IMR-90 (cell line): Measurements from ENCODE around the gene OR4E2. TPM values are rescaled to one million over a fixed set of nuclear protein-coding genes. Genes with fewer than 3 reads are reported as not detected.

Experiments used
- ATAC-seq: fragments of 200-7000 bp; cut with Tn5 transposase; 2 replicates; pipeline ENCODE4 v1.9.1; 2020; ENCODE audit warnings: low read depth, mild to moderate bottlenecking, moderate library complexity
- BruUV-seq: library from RNA; stranded (reverse); fragments of 400-500 nt; replicated peaks from 2 replicates; lab custom pipeline; 2021; lab: Mats Ljungman, UMichigan
- CTCF ChIA-PET: fragments of 300-600 bp; formaldehyde crosslinking; extraction: SDS; loops from one replicate; lab custom pipeline; 2021; ENCODE audit warnings: antibody characterized with exemption; lab: Yijun Ruan, JAX
- POLR2A ChIA-PET: fragments of 300-600 bp; sonication (Branson Sonifier 250); formaldehyde crosslinking; loops from one replicate; lab custom pipeline; 2022; ENCODE audit warnings: antibody characterized with exemption; ENCODE audit not compliant: unreplicated experiment; lab: Charles Lee
- DNase-seq: peaks from one replicate; pipeline ENCODE4 v3.0.0; 2013
- H2AFZ ChIP-seq: replicated peaks from 2 replicates; pipeline ENCODE3; 2013; ENCODE audit warnings: low read length, mild to moderate bottlenecking; ENCODE audit not compliant: poor library complexity
- H2AK5ac ChIP-seq: 2 replicates; pipeline ENCODE4 v1.6.1; 2013; ENCODE audit warnings: low read depth, low read length, inconsistent platforms
- H2AK9ac ChIP-seq: replicated peaks from 2 replicates; pipeline ENCODE3; 2013; ENCODE audit warnings: mild to moderate bottlenecking, low read depth, low read length, moderate library complexity; ENCODE audit not compliant: poor library complexity
- H2BK120ac ChIP-seq: 2 replicates; pipeline ENCODE4 v1.6.1; 2013; ENCODE audit warnings: low read depth, low read length, inconsistent platforms
- H2BK15ac ChIP-seq: 3 replicates; pipeline ENCODE4 v1.6.1; 2013; ENCODE audit warnings: low read depth, low read length, inconsistent platforms
- H2BK20ac ChIP-seq: 2 replicates; pipeline ENCODE4 v1.6.1; 2013; ENCODE audit warnings: low read depth, mild to moderate bottlenecking, inconsistent platforms, low read length, moderate library complexity
- H2BK5ac ChIP-seq: 2 replicates; pipeline ENCODE4 v1.6.1; 2013; ENCODE audit warnings: mild to moderate bottlenecking, low read depth, low read length, inconsistent platforms; ENCODE audit not compliant: poor library complexity, severe bottlenecking
- H3K14ac ChIP-seq: replicated peaks from 2 replicates; pipeline ENCODE4 v1.6.1; 2013; ENCODE audit warnings: low read depth, low read length, inconsistent platforms
- H3K18ac ChIP-seq: 2 replicates; pipeline ENCODE4 v1.6.1; 2013; ENCODE audit warnings: low read depth, low read length, control low read depth
- H3K23ac ChIP-seq: 2 replicates; pipeline ENCODE4 v1.6.1; 2013; ENCODE audit warnings: low read depth, low read length, inconsistent platforms
- H3K27ac ChIP-seq: 2 replicates; pipeline ENCODE4 v1.5.1; 2013; ENCODE audit warnings: mild to moderate bottlenecking, control low read depth, low read length; ENCODE audit not compliant: insufficient read depth
- H3K27me3 ChIP-seq: 2 replicates; pipeline ENCODE4 v1.6.1; 2013; ENCODE audit warnings: low read length; ENCODE audit not compliant: control insufficient read depth, insufficient read depth
- H3K36me3 ChIP-seq: 2 replicates; pipeline ENCODE4 v1.6.1; 2013; ENCODE audit warnings: low read length, mixed read lengths; ENCODE audit not compliant: control insufficient read depth, insufficient read depth
- H3K4ac ChIP-seq: 2 replicates; pipeline ENCODE4 v1.6.1; 2013; ENCODE audit warnings: low read depth, low read length, inconsistent platforms
- H3K4me1 ChIP-seq: 2 replicates; pipeline ENCODE4 v1.6.1; 2013; ENCODE audit warnings: low read length, mixed read lengths; ENCODE audit not compliant: control insufficient read depth, insufficient read depth
- H3K4me2 ChIP-seq: 2 replicates; pipeline ENCODE4 v1.6.1; 2013; ENCODE audit warnings: low read depth, mild to moderate bottlenecking, control low read depth, low read length, moderate library complexity
- H3K4me3 ChIP-seq: 2 replicates; pipeline ENCODE4 v1.5.1; 2013; ENCODE audit warnings: low read depth, mild to moderate bottlenecking, control low read depth, low read length, moderate library complexity; ENCODE audit not compliant: insufficient read depth
- H3K56ac ChIP-seq: 2 replicates; pipeline ENCODE4 v1.6.1; 2013; ENCODE audit warnings: low read length, inconsistent platforms; ENCODE audit not compliant: insufficient read depth; ENCODE audit errors: extremely low read depth
- H3K79me1 ChIP-seq, 2 experiments: 2 replicates each; pipeline ENCODE4 v1.6.1; 2013; ENCODE audit warnings: low read length in 2 of 2, inconsistent platforms in 1 of 2, low read depth in 1 of 2
- H3K9ac ChIP-seq: 2 replicates; pipeline ENCODE4 v1.6.1; 2013; ENCODE audit warnings: low read depth, low read length, control low read depth
- H3K9me1 ChIP-seq: 2 replicates; pipeline ENCODE4 v1.6.1; 2013; ENCODE audit warnings: low read length, inconsistent platforms; ENCODE audit not compliant: insufficient read depth
- H3K9me3 ChIP-seq: 2 replicates; pipeline ENCODE4 v1.6.1; 2013; ENCODE audit warnings: low read length; ENCODE audit not compliant: control insufficient read depth, insufficient read depth
- H4K20me1 ChIP-seq: 2 replicates; pipeline ENCODE4 v1.6.1; 2013; ENCODE audit warnings: low read length, inconsistent platforms; ENCODE audit not compliant: insufficient read depth
- H4K5ac ChIP-seq: 2 replicates; pipeline ENCODE4 v1.6.1; 2013; ENCODE audit warnings: mild to moderate bottlenecking, low read depth, low read length, control low read depth
- H4K8ac ChIP-seq, 2 experiments: 2 replicates each; pipeline ENCODE4 v1.6.1; 2013; ENCODE audit warnings: low read depth in 2 of 2, low read length in 2 of 2, control low read depth in 1 of 2, inconsistent platforms in 1 of 2
- H4K91ac ChIP-seq: 2 replicates; pipeline ENCODE4 v1.6.1; 2013; ENCODE audit warnings: low read depth, low read length, inconsistent platforms; ENCODE audit not compliant: insufficient read depth
- CEBPB ChIP-seq: IDR thresholded peaks from 2 replicates; pipeline ENCODE4 v1.6.1; 2012; ENCODE audit warnings: low read depth, low read length, improper control_type of control experiment
- CHD1 ChIP-seq: IDR thresholded peaks from 2 replicates; pipeline ENCODE4 v1.6.1; 2012; ENCODE audit warnings: low read depth, low read length, improper control_type of control experiment
- FOS ChIP-seq: fragments of 150-350 bp; IDR thresholded peaks from 2 replicates; pipeline ENCODE4 v1.6.1; 2016; ENCODE audit warnings: low read depth, low read length
- MAFK ChIP-seq: IDR thresholded peaks from 2 replicates; pipeline ENCODE4 v1.6.1; 2012; ENCODE audit warnings: low read depth, low read length, improper control_type of control experiment
- NFE2L2 ChIP-seq: fragments of 150-350 bp; IDR thresholded peaks from 2 replicates; pipeline ENCODE4 v1.6.1; 2016; ENCODE audit warnings: low read depth, mild to moderate bottlenecking, low read length
- POLR2A ChIP-seq: IDR thresholded peaks from 2 replicates; pipeline ENCODE4 v1.6.1; 2012; ENCODE audit warnings: mild to moderate bottlenecking, low read depth, low read length
- RAD21 ChIP-seq: IDR thresholded peaks from 2 replicates; pipeline ENCODE4 v1.6.1; 2012; ENCODE audit warnings: low read length, improper control_type of control experiment
- RFX5 ChIP-seq: IDR thresholded peaks from 2 replicates; pipeline ENCODE4 v1.8.0; 2012; ENCODE audit warnings: low read depth, mild to moderate bottlenecking, low read length, moderate library complexity
- SMC3 ChIP-seq: fragments of 150-350 bp; IDR thresholded peaks from 2 replicates; pipeline ENCODE4 v1.6.1; 2016; ENCODE audit warnings: low read depth, mild to moderate bottlenecking, antibody characterized with exemption, low read length, moderate library complexity
- WGBS, 2 experiments: methylation state at CpG; one replicate each; pipeline versions ENCODE4 v1.1.5 to v1.1.7; 2013; ENCODE audit warnings: missing lambda C conversion rate in 2 of 2; ENCODE audit not compliant: insufficient read length in 1 of 2; ENCODE audit errors: extremely low coverage in 2 of 2; 5-methylcytosine and 5-hydroxymethylcytosine counted together
- dilution Hi-C: fragments of 300-500 bp; cut with HindIII; formaldehyde crosslinking; loops from one replicate; pipeline ENCODE4 v1.14.3; 2018; ENCODE audit warnings: low sequenced_read_pairs; ENCODE audit not compliant: unreplicated experiment
- in situ Hi-C: fragments of 300-500 bp; cut with MboI; formaldehyde crosslinking; loops from 3 replicates; pipeline ENCODE4 v1.14.3; 2019; ENCODE audit warnings: low sequenced_read_pairs, inconsistent platforms, mixed read lengths
- intact Hi-C: fragments of 100-400 bp; cut with micrococcal nuclease; formaldehyde crosslinking; loops from 2 replicates; pipeline ENCODE4 v1.10.0; 2022
- polyA plus RNA-seq, 3 experiments: library from polyadenylated mRNA; depleted of rRNA; stranded (reverse); fragments of >200 nt; gene quantifications; 2 replicates each; pipeline ENCODE4 v1.2.3, GENCODE V29; 2012; ENCODE audit warnings: low replicate concordance in 1 of 3
- total RNA-seq: library from RNA; depleted of rRNA; stranded (reverse); fragments of >200 nt; gene quantifications from 2 replicates; pipeline ENCODE4 v1.2.3, GENCODE V29; 2012
- TF ChIP-seq, protein P1 (sequence below): fragments of 150-350 bp; IDR thresholded peaks from 2 replicates; pipeline ENCODE4 v1.6.1; 2016; ENCODE audit warnings: low read depth, mild to moderate bottlenecking, low read length, moderate library complexity, borderline replicate concordance
- TF ChIP-seq, protein P2 (sequence below): fragments of 150-350 bp; IDR thresholded peaks from 2 replicates; pipeline ENCODE4 v1.6.1; 2017; ENCODE audit warnings: mild to moderate bottlenecking, antibody characterized with exemption, low read length, low read depth
- TF ChIP-seq, protein P3 (sequence below): conservative IDR thresholded peaks from 2 replicates; pipeline ENCODE4 v1.5.1; 2012; ENCODE audit warnings: mild to moderate bottlenecking, low read depth, low read length, improper control_type of control experiment

The OR4E2 gene
- total and polyA plus RNA-seq, 2 of the 4 experiments (the other 2 are of a cell fraction), result not detected

DNA sequence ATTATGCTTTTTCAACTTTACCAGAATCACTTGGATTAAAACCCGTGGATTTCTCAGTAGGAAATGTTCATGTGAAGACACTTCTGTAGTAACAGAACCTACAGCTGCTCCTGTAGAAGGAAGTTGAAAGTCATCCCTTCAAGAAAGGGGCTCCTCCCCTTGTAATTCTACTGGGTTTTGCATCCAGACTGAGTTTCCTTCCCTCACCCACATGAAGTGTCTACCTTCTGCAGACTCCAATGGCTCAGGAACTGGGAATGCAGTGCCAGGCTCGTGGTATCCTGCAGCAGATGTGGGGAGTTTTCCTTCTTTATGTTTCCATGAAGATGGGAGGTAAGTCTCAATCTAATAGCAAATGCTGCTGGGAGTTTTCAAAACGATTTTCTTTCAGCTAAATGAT is 11.0 kb upstream of the OR4E2 start:
- Histone ChIP-seq H2BK15ac (no peak overlapping the region), H3K14ac (no peak overlapping the region), H3K4me3 (no peak overlapping the region), H2AK5ac (no peak overlapping the region), H3K36me3 (no peaks in the 10 kb centered on the region), H3K18ac (no peak overlapping the region), H3K9me1 (no peaks in the 10 kb centered on the region), H3K79me1 (no peaks in the 10 kb centered on the region), H3K4ac (no peak overlapping the region), H4K91ac (no peak overlapping the region), H3K4me2 (no peak overlapping the region), H3K27me3 (peaks cover 1% of the 10 kb centered on the region; the same call in 1 of the 2 replicates), H2BK120ac (no peak overlapping the region), H3K9me3 (no peaks in the 10 kb centered on the region), H2BK20ac (no peak overlapping the region), H2BK5ac (no peak overlapping the region), H2AFZ (no peak overlapping the region), H4K8ac (no peak overlapping the region), H4K5ac (no peak overlapping the region), H3K56ac (no peak overlapping the region), H4K20me1 (no peaks in the 10 kb centered on the region), H3K4me1 (no peaks in the 10 kb centered on the region), H3K27ac (no peak overlapping the region), H3K23ac (no peak overlapping the region), H2AK9ac (no peak overlapping the region), H3K9ac (no peak overlapping the region)
- no peak for TF ChIP-seq FOS
- TF ChIP-seq CEBPB, result no peak
- TF ChIP-seq, protein P1, sequence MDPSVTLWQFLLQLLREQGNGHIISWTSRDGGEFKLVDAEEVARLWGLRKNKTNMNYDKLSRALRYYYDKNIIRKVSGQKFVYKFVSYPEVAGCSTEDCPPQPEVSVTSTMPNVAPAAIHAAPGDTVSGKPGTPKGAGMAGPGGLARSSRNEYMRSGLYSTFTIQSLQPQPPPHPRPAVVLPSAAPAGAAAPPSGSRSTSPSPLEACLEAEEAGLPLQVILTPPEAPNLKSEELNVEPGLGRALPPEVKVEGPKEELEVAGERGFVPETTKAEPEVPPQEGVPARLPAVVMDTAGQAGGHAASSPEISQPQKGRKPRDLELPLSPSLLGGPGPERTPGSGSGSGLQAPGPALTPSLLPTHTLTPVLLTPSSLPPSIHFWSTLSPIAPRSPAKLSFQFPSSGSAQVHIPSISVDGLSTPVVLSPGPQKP, result no peak
- TF ChIP-seq, protein P2, sequence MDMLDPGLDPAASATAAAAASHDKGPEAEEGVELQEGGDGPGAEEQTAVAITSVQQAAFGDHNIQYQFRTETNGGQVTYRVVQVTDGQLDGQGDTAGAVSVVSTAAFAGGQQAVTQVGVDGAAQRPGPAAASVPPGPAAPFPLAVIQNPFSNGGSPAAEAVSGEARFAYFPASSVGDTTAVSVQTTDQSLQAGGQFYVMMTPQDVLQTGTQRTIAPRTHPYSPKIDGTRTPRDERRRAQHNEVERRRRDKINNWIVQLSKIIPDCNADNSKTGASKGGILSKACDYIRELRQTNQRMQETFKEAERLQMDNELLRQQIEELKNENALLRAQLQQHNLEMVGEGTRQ, result no peak
- TF ChIP-seq CHD1, result no peak
- TF ChIP-seq NFE2L2, result no peak
- TF ChIP-seq SMC3, result no peak
- TF ChIP-seq POLR2A, result no peak
- TF ChIP-seq RAD21, result no peak
- TF ChIP-seq RFX5, result no peak
- TF ChIP-seq MAFK, result no peak
- TF ChIP-seq, protein P3, sequence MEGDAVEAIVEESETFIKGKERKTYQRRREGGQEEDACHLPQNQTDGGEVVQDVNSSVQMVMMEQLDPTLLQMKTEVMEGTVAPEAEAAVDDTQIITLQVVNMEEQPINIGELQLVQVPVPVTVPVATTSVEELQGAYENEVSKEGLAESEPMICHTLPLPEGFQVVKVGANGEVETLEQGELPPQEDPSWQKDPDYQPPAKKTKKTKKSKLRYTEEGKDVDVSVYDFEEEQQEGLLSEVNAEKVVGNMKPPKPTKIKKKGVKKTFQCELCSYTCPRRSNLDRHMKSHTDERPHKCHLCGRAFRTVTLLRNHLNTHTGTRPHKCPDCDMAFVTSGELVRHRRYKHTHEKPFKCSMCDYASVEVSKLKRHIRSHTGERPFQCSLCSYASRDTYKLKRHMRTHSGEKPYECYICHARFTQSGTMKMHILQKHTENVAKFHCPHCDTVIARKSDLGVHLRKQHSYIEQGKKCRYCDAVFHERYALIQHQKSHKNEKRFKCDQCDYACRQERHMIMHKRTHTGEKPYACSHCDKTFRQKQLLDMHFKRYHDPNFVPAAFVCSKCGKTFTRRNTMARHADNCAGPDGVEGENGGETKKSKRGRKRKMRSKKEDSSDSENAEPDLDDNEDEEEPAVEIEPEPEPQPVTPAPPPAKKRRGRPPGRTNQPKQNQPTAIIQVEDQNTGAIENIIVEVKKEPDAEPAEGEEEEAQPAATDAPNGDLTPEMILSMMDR, result no peak
- in situ Hi-C loops (no loop called here), dilution Hi-C loops (no loop called here), intact Hi-C loops (no loop called here)
- DNase-seq, result no peak
- ChIA-PET CTCF (no interaction called here), POLR2A (no interaction called here)
- no CpG with 5 or more reads among the region's 3 CpGs for WGBS, 2 experiments
- BruUV-seq, result no TSS peak
- ATAC-seq, result no peak
